ENCODE measurements around the gene TBC1D2B. TPM values are rescaled to one million over a fixed set of nuclear protein-coding genes. Genes with fewer than 3 reads are reported as not detected.

TBC1D2B gene
- total and polyA plus RNA-seq, 2 donors (not counting 3 experiments of a cell fraction or from before 2014, with no cell fraction given) = 30.8 to 46.1 TPM

DNA sequence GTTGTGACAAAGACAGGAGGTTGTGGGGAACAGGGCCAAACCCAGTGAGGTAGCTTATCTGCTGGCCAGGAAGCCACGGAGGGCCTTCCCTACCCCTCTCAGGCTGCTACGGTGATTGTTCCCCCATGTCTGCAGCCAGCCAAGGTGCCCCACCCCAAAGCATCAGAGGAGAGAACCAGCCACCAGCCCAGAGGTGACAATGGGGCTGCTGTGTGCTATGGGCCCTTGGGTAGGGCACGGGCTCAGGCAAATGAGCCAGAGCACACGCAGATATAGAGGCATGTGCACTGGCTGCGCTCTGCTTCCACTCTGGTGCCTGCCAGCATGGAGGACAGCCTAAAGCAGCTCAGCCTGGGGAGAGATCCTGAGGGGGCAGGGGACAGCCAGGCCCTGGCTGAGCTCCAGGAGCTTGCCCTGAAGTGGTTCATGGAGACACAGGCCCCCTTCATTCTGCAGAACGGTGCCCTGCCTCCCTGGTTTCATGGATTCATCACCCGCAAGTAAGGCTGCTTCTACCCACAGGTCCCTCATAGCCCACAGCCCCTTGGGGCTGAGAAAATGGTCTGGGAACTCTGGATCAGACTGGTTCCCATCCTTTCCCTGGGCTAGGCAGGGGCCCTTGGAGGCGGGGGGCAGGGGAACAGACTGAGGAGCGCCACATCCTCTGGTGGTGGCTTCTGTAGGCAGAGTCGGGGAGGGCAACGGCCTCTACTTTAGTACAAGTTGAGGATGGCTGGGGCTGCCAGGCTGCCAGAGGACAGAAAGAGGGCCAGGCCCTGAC, 14.9 kb upstream of the TBC1D2B start, which contains the start of gene SH2D7:
TSS of gene SH2D7 (plus strand) at position 301 of the 781 bp plus-strand sequence. CDS start at position 325, 24 bp downstream.
- Histone ChIP-seq H3K9me1 (replicated peaks; ENCODE audit: control insufficient read depth, extremely low read depth, insufficient read depth, low read length) (no peaks in the 10 kb centered on the region), H3K27me3 (ENCODE audit: control insufficient read depth in 2 of 2, insufficient read depth in 2 of 2, low read length in 2 of 2) (peaks cover 10 to 14% of the 10 kb centered on the region in 2 experiments), H3K9me3 (replicated peaks; ENCODE audit: control insufficient read depth, insufficient read depth, low read length) (no peaks in the 10 kb centered on the region), H3K36me3 (ENCODE audit: control insufficient read depth in 2 of 2, extremely low read depth in 1 of 2, insufficient read depth in 2 of 2, low read length in 2 of 2) (no peaks in the 10 kb centered on the region), H3K9ac (replicated peaks; ENCODE audit: extremely low read depth, insufficient read depth, low read length) (no peak within 1 kb of the TSS), H3K4me3 (replicated peaks in 1 of 3; ENCODE audit: insufficient read depth in 1 of 3, low read depth in 1 of 3, low read length in 3 of 3) (no peak within 1 kb of the TSS), H3K4me2 (ENCODE audit: insufficient read depth, low read length) (no peak within 1 kb of the TSS), H3K4me1 (ENCODE audit: control insufficient read depth, extremely low read depth, insufficient read depth, low read length) (no peaks in the 10 kb centered on the region), H3K27ac (ENCODE audit: insufficient read depth, low read depth, low read length) (no peak within 1 kb of the TSS), H3K79me2 (ENCODE audit: control insufficient read depth, insufficient read depth, low read length) (no peaks in the 10 kb centered on the region), H4K20me1 (replicated peaks; ENCODE audit: control insufficient read depth, extremely low read depth, insufficient read depth, low read length) (no peaks in the 10 kb centered on the region), H2AFZ (ENCODE audit: low read depth, low read length) (no peak within 1 kb of the TSS)
- intact Hi-C loops (cut with micrococcal nuclease) = no loop called here
- BruUV-seq (replicated peaks) = no TSS peak
- FAIRE-seq (no peak), DNase-seq (ENCODE audit: low read depth, low spot score) (no peak)
- ChIA-PET CTCF (interaction anchor here (1.0 to 5.9 kb wide), 6 partner anchors 9 to 134 kb away, joined by 3 to 38 read pairs (median 3); no protein-coding TSS in a partner anchor), POLR2A (no interaction called here)
- dilution Hi-C loops (cut with MboI; ENCODE audit: extremely low pct_ligation_motif_present, low sequenced_read_pairs) = no loop called here
- TF ChIP-seq EZH2 (IDR thresholded peaks at IDR 0.05; ENCODE audit: borderline replicate concordance, low read depth, low read length, severe bottlenecking) (no peak), POLR2AphosphoS5 (IDR thresholded peaks at IDR 0.05; ENCODE audit: insufficient read depth, low read depth, low read length) (no peak), JUN (IDR thresholded peaks at IDR 0.05; ENCODE audit: borderline replicate concordance, insufficient read depth, insufficient read length, low read depth) (no peak), POLR2A (IDR thresholded peaks at IDR 0.05; ENCODE audit: low read depth, low read length) (no peak), GATA2 (IDR thresholded peaks at IDR 0.05; ENCODE audit: insufficient read depth, insufficient read length, low read depth, low read length) (no peak), FOS (IDR thresholded peaks at IDR 0.05; ENCODE audit: borderline replicate concordance, insufficient read depth, low read length) (no peak), MYC (IDR thresholded peaks at IDR 0.05; ENCODE audit: low read depth, low read length) (no peak)
- TF ChIP-seq, protein P1, sequence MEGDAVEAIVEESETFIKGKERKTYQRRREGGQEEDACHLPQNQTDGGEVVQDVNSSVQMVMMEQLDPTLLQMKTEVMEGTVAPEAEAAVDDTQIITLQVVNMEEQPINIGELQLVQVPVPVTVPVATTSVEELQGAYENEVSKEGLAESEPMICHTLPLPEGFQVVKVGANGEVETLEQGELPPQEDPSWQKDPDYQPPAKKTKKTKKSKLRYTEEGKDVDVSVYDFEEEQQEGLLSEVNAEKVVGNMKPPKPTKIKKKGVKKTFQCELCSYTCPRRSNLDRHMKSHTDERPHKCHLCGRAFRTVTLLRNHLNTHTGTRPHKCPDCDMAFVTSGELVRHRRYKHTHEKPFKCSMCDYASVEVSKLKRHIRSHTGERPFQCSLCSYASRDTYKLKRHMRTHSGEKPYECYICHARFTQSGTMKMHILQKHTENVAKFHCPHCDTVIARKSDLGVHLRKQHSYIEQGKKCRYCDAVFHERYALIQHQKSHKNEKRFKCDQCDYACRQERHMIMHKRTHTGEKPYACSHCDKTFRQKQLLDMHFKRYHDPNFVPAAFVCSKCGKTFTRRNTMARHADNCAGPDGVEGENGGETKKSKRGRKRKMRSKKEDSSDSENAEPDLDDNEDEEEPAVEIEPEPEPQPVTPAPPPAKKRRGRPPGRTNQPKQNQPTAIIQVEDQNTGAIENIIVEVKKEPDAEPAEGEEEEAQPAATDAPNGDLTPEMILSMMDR (IDR thresholded peaks at IDR 0.05; ENCODE audit: extremely low read depth in 1 of 2, insufficient read depth in 1 of 2, low read depth in 1 of 2, low read length in 2 of 2) = no peak
- TF ChIP-seq, protein P2, sequence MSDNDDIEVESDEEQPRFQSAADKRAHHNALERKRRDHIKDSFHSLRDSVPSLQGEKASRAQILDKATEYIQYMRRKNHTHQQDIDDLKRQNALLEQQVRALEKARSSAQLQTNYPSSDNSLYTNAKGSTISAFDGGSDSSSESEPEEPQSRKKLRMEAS (IDR thresholded peaks at IDR 0.05; ENCODE audit: insufficient read depth, insufficient read length) = no peak

Measured in endothelial cell of umbilical vein (primary cell).